Neural cell (in vitro differentiated cells): Measurements from ENCODE around the gene ZNF814. TPM values are rescaled to one million over a fixed set of nuclear protein-coding genes. Genes with fewer than 3 reads are reported as not detected.
"Not testable (repeated sequence)": the region's sequence is repeated elsewhere in the genome, so short reads cannot be mapped to it uniquely, and the experiment has no call there.

Experiments used
- H2AFZ ChIP-seq: fragments of 200-600, 300-800 bp; sonication (generic), shearing (Covaris generic); 2 replicates; pipeline ENCODE4 v1.6.0; 2014; ENCODE audit warnings: low read depth, mild to moderate bottlenecking, antibody characterized with exemption, low read length, moderate library complexity
- H3F3A ChIP-seq: fragments of 200-600 bp; shearing (Covaris generic); 2 replicates; pipeline ENCODE4 v1.6.1; 2016; ENCODE audit warnings: mild to moderate bottlenecking, moderate library complexity, mixed read lengths, antibody characterized with exemption, low read length; ENCODE audit not compliant: insufficient read depth, poor library complexity, severe bottlenecking
- H3K27ac ChIP-seq: fragments of 200-600, 300-800 bp; sonication (generic), shearing (Covaris generic); 2 replicates; pipeline ENCODE4 v1.5.1; 2014; ENCODE audit warnings: mild to moderate bottlenecking, low read length, moderate library complexity
- H3K27me3 ChIP-seq: fragments of 300-800, 200-600 bp; sonication (generic), shearing (Covaris generic); 2 replicates; pipeline ENCODE4 v1.6.0; 2014; ENCODE audit warnings: mild to moderate bottlenecking, low read depth, low read length, moderate library complexity; ENCODE audit not compliant: insufficient read depth
- H3K36me3 ChIP-seq: fragments of 300-800, 200-600 bp; sonication (generic), shearing (Covaris generic); 2 replicates; pipeline ENCODE4 v1.5.1; 2014; ENCODE audit warnings: mild to moderate bottlenecking, antibody characterized with exemption, low read length, moderate library complexity; ENCODE audit not compliant: insufficient read depth
- H3K4me2 ChIP-seq: fragments of 300-800, 200-600 bp; sonication (generic), shearing (Covaris generic); 2 replicates; pipeline ENCODE4 v1.6.0; 2014; ENCODE audit warnings: mild to moderate bottlenecking, low read length
- H3K4me3 ChIP-seq: fragments of 300-800, 200-600 bp; sonication (generic), shearing (Covaris generic); 2 replicates; pipeline ENCODE4 v1.5.1; 2014; ENCODE audit warnings: mild to moderate bottlenecking, low read length, moderate library complexity
- H3K79me2 ChIP-seq: fragments of 200-600 bp; shearing (Covaris generic); replicated peaks from 2 replicates; pipeline ENCODE4 v1.6.0; 2014; ENCODE audit warnings: mild to moderate bottlenecking, low read length, moderate library complexity; ENCODE audit not compliant: insufficient read depth
- H3K9ac ChIP-seq: fragments of 300-800, 200-600 bp; sonication (generic), shearing (Covaris generic); 2 replicates; pipeline ENCODE4 v1.6.1; 2016; ENCODE audit warnings: mild to moderate bottlenecking, low read length, mixed read lengths
- H3K9me2 ChIP-seq: fragments of 200-600 bp; shearing (Covaris generic); 2 replicates; pipeline ENCODE4 v1.6.1; 2016; ENCODE audit warnings: mild to moderate bottlenecking, low read length, mixed read lengths; ENCODE audit not compliant: insufficient read depth
- H3K9me3 ChIP-seq: fragments of 200-600, 300-800 bp; sonication (generic), shearing (Covaris generic); 2 replicates; pipeline ENCODE4 v1.6.1; 2016; ENCODE audit warnings: mild to moderate bottlenecking, mixed run types, low read length, moderate library complexity, mixed read lengths
- H4K20me1 ChIP-seq: fragments of 200-600 bp; shearing (Covaris generic); 2 replicates; pipeline ENCODE4 v1.6.1; 2016; ENCODE audit warnings: mild to moderate bottlenecking, mixed run types; ENCODE audit not compliant: insufficient read depth
- CTCF ChIP-seq: fragments of 450-650 bp; IDR thresholded peaks from 2 replicates; pipeline ENCODE4 v1.5.1; 2014; ENCODE audit warnings: antibody characterized with exemption, mild to moderate bottlenecking, moderate library complexity; ENCODE audit not compliant: poor library complexity, severe bottlenecking
- EP300 ChIP-seq: fragments of 450-650 bp; conservative IDR thresholded peaks from 2 replicates; pipeline ENCODE4 v1.6.1; 2014; ENCODE audit warnings: antibody characterized with exemption, mild to moderate bottlenecking, moderate library complexity; ENCODE audit not compliant: poor library complexity, severe bottlenecking
- EZH2 ChIP-seq: fragments of 200-600, 300-800 bp; shearing (Covaris generic), sonication (generic); IDR thresholded peaks from 2 replicates; pipeline ENCODE4 v1.6.1; 2014; ENCODE audit warnings: antibody characterized with exemption, low read length, borderline replicate concordance, mild to moderate bottlenecking; ENCODE audit not compliant: insufficient read depth, poor library complexity, severe bottlenecking
- MXI1 ChIP-seq: fragments of 450-650 bp; conservative IDR thresholded peaks from 2 replicates; pipeline ENCODE4 v1.6.1; 2014; ENCODE audit warnings: antibody characterized with exemption, mild to moderate bottlenecking; ENCODE audit not compliant: poor library complexity, severe bottlenecking
- POLR2AphosphoS5 ChIP-seq: IDR thresholded peaks from 2 replicates; pipeline ENCODE4 v1.6.1; 2012
- RAD21 ChIP-seq: fragments of 450-650 bp; conservative IDR thresholded peaks from 2 replicates; pipeline ENCODE4 v1.6.1; 2014; ENCODE audit warnings: antibody characterized with exemption, mild to moderate bottlenecking, moderate library complexity
- REST ChIP-seq: IDR thresholded peaks from 2 replicates; pipeline ENCODE4 v1.6.1; 2012; ENCODE audit warnings: borderline replicate concordance
- SMC3 ChIP-seq: fragments of 450-650 bp; conservative IDR thresholded peaks from 2 replicates; pipeline ENCODE4 v1.6.1; 2014; ENCODE audit warnings: antibody characterized with exemption, mild to moderate bottlenecking, moderate library complexity; ENCODE audit not compliant: poor library complexity
- TAF1 ChIP-seq: IDR thresholded peaks from 2 replicates; pipeline ENCODE4 v1.6.1; 2012; ENCODE audit warnings: low read depth
- polyA plus RNA-seq: library from polyadenylated mRNA; depleted of rRNA; stranded (reverse); fragments of >200 nt; gene quantifications from 2 replicates; pipeline ENCODE4 v1.2.3, GENCODE V29; 2014

The ZNF814 gene
- polyA plus RNA-seq, 1 donor from 2014 or later: 17.7 TPM

GRCh38 chr19:57821095-57821494 is 67.7 kb downstream of the ZNF814 start:
- H3K27me3 ChIP-seq, H2AFZ ChIP-seq, H3K9ac ChIP-seq, H3K27ac ChIP-seq, H3K9me3 ChIP-seq, H4K20me1 ChIP-seq, H3K4me2 ChIP-seq, H3K79me2 ChIP-seq, H3K9me2 ChIP-seq, H3F3A ChIP-seq, H3K36me3 ChIP-seq: not testable (repeated sequence)
- H3K4me3 ChIP-seq: peak overlapping the region; percentile 86

GRCh38 chr19:57820599-57820998 is 68.2 kb downstream of the ZNF814 start:
- Histone ChIP-seq H4K20me1 (no peaks in the 10 kb centered on the region), H3K36me3 (no peaks in the 10 kb centered on the region), H3K4me2 (peak overlapping the region; percentile 52), H2AFZ (no peak overlapping the region), H3K4me3 (peak overlapping the region; percentile 86), H3F3A (no peaks in the 10 kb centered on the region), H3K9me2 (no peaks in the 10 kb centered on the region), H3K9me3 (no peaks in the 10 kb centered on the region), H3K27me3 (no peaks in the 10 kb centered on the region), H3K79me2 (no peaks in the 10 kb centered on the region), H3K9ac (peak overlapping the region; percentile 72), H3K27ac (no peak overlapping the region)
- TF ChIP-seq RAD21 (no peak), EP300 (no peak), MXI1 (no peak), POLR2AphosphoS5 (no peak), TAF1 (no peak), EZH2 (no peak), REST (no peak), SMC3 (no peak), CTCF (no peak)
